Measurements from ENCODE around the gene EIF4E3. TPM values are rescaled to one million over a fixed set of nuclear protein-coding genes. Genes with fewer than 3 reads are reported as not detected.

The EIF4E3 gene
- total and polyA plus RNA-seq, 10 of the 15 experiments (the other 5 are each of a cell fraction or from before 2014, with no cell fraction given), result 0.05 to 0.38 (median 0.16) TPM; not detected in 1

DNA sequence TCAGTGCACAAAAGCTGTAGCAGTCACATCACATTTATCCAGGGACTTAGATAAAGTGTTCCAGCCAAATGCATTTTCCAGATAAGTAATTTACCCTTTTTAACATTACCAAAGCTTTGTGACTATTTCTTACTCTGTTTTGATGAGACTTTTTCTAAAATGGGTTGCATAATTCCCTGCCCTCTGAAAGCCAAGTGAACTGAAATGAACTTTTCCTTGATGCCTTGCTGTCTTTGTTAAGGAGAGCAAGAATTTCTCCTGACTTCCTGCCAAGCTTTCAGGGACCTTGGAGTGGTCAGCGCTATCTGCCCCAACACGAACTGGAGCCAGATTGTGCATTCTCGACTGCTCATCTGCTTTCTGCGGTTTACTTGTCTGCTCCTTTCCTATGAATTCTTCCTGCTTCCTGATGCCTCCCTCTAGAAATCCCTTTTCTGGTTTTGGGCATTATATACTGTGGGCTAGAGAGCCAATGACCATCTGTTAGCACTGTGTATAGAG is 34.8 kb downstream of the EIF4E3 start (continued):
- TF ChIP-seq, protein P1, sequence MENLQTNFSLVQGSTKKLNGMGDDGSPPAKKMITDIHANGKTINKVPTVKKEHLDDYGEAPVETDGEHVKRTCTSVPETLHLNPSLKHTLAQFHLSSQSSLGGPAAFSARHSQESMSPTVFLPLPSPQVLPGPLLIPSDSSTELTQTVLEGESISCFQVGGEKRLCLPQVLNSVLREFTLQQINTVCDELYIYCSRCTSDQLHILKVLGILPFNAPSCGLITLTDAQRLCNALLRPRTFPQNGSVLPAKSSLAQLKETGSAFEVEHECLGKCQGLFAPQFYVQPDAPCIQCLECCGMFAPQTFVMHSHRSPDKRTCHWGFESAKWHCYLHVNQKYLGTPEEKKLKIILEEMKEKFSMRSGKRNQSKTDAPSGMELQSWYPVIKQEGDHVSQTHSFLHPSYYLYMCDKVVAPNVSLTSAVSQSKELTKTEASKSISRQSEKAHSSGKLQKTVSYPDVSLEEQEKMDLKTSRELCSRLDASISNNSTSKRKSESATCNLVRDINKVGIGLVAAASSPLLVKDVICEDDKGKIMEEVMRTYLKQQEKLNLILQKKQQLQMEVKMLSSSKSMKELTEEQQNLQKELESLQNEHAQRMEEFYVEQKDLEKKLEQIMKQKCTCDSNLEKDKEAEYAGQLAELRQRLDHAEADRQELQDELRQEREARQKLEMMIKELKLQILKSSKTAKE (IDR thresholded peaks at IDR 0.05; ENCODE audit: low read depth, poor library complexity, severe bottlenecking), result no peak
- TF ChIP-seq, protein P2, sequence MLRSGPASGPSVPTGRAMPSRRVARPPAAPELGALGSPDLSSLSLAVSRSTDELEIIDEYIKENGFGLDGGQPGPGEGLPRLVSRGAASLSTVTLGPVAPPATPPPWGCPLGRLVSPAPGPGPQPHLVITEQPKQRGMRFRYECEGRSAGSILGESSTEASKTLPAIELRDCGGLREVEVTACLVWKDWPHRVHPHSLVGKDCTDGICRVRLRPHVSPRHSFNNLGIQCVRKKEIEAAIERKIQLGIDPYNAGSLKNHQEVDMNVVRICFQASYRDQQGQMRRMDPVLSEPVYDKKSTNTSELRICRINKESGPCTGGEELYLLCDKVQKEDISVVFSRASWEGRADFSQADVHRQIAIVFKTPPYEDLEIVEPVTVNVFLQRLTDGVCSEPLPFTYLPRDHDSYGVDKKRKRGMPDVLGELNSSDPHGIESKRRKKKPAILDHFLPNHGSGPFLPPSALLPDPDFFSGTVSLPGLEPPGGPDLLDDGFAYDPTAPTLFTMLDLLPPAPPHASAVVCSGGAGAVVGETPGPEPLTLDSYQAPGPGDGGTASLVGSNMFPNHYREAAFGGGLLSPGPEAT (IDR thresholded peaks at IDR 0.05; ENCODE audit: low read depth), result no peak
- no peak for TF ChIP-seq ZSCAN29 (IDR thresholded peaks at IDR 0.05)
- TF ChIP-seq CHD4 (IDR thresholded peaks at IDR 0.05), result no peak
- no peak for TF ChIP-seq LARP7 (IDR thresholded peaks at IDR 0.05)
- TF ChIP-seq POU2F2 (IDR thresholded peaks at IDR 0.05; ENCODE audit: borderline replicate concordance, low read depth, low read length), result no peak
- TF ChIP-seq STAT3 (IDR thresholded peaks at IDR 0.05; ENCODE audit: low read depth, low read length), result no peak
- no peak for TF ChIP-seq ASH2L (IDR thresholded peaks at IDR 0.05; ENCODE audit: borderline replicate concordance, low read depth)

DNA sequence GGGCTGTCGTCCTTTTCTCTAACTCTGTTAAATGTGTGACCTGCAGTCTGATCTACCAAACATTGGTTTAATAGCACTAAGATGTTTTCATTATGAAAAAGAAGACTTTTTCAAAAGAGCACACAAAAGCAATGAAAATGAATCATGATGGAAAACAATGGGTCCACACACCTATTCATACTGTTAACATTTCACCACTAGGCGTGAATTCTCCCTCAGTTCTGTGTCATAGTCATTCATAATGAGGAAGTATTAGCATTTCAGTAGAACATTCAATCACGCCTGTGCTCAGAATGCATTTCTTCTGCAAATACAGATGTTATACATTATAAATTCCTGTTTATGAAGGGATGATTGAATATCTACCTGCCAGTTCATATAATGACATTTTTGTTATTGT is 35.9 kb downstream of the EIF4E3 start:
- SMC1A ChIA-PET (ENCODE audit: uncharacterized antibody, unreplicated experiment), result no interaction called here
- FAIRE-seq (peak; percentile 7), ATAC-seq (peak; percentile 70), DNase-seq (ENCODE audit: low read depth, low spot score) (no peak)
- Histone ChIP-seq H2AFZ (ENCODE audit: control insufficient read depth, low read depth, low read length) (no peak overlapping the region), H3K9me3 (replicated peaks; ENCODE audit: control insufficient read depth, insufficient read depth, low read length) (no peaks in the 10 kb centered on the region), H3K4me3 (no peak overlapping the region), H3K79me2 (ENCODE audit: control insufficient read depth, insufficient read depth, low read length) (no peaks in the 10 kb centered on the region), H3K9ac (ENCODE audit: control insufficient read depth, insufficient read depth, low read length) (no peak overlapping the region), H3K27ac (ENCODE audit: control insufficient read depth, insufficient read depth) (no peak overlapping the region), H3K27me3 (replicated peaks in 1 of 2; ENCODE audit: control insufficient read depth in 2 of 2, insufficient read depth in 2 of 2, low read length in 1 of 2) (peaks cover 0 to 1% of the 10 kb centered on the region in 2 experiments; a peak in 1 of 4 replicates), H4K20me1 (ENCODE audit: control insufficient read depth, insufficient read depth) (no peaks in the 10 kb centered on the region), H3K36me3 (ENCODE audit: control insufficient read depth in 2 of 2, insufficient read depth in 2 of 2, low read length in 1 of 2) (no peaks in the 10 kb centered on the region), H3K4me2 (ENCODE audit: control insufficient read depth, insufficient read depth) (no peak overlapping the region), H3K4me1 (ENCODE audit: control insufficient read depth, insufficient read depth, low read length) (no peaks in the 10 kb centered on the region)
- TF ChIP-seq POU2F2 (IDR thresholded peaks at IDR 0.05; ENCODE audit: borderline replicate concordance, low read depth, low read length), result no peak
- TF ChIP-seq, protein P3, sequence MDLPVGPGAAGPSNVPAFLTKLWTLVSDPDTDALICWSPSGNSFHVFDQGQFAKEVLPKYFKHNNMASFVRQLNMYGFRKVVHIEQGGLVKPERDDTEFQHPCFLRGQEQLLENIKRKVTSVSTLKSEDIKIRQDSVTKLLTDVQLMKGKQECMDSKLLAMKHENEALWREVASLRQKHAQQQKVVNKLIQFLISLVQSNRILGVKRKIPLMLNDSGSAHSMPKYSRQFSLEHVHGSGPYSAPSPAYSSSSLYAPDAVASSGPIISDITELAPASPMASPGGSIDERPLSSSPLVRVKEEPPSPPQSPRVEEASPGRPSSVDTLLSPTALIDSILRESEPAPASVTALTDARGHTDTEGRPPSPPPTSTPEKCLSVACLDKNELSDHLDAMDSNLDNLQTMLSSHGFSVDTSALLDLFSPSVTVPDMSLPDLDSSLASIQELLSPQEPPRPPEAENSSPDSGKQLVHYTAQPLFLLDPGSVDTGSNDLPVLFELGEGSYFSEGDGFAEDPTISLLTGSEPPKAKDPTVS (IDR thresholded peaks at IDR 0.05; ENCODE audit: low read depth, low read length), result no peak
- no peak for TF ChIP-seq CHD4 (IDR thresholded peaks at IDR 0.05)
- TF ChIP-seq, protein P4, sequence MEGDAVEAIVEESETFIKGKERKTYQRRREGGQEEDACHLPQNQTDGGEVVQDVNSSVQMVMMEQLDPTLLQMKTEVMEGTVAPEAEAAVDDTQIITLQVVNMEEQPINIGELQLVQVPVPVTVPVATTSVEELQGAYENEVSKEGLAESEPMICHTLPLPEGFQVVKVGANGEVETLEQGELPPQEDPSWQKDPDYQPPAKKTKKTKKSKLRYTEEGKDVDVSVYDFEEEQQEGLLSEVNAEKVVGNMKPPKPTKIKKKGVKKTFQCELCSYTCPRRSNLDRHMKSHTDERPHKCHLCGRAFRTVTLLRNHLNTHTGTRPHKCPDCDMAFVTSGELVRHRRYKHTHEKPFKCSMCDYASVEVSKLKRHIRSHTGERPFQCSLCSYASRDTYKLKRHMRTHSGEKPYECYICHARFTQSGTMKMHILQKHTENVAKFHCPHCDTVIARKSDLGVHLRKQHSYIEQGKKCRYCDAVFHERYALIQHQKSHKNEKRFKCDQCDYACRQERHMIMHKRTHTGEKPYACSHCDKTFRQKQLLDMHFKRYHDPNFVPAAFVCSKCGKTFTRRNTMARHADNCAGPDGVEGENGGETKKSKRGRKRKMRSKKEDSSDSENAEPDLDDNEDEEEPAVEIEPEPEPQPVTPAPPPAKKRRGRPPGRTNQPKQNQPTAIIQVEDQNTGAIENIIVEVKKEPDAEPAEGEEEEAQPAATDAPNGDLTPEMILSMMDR (IDR thresholded peaks at IDR 0.05 in 2 of 3, conservative IDR thresholded peaks at IDR 0.05 in 1 of 3; ENCODE audit: control insufficient read depth in 2 of 3, extremely low read depth in 1 of 3, insufficient read depth in 1 of 3, low read depth in 3 of 3, low read length in 3 of 3), result peak in 1 of 3 experiments; percentile 13; a peak in 1 of 6 replicates
- CTCF ChIA-PET, result interaction anchor here (1.0 kb wide), 1 partner anchor 8 kb away, joined by 4 read pairs; no protein-coding TSS in a partner anchor
- RAD21 ChIA-PET (ENCODE audit: unreplicated experiment), result no interaction called here
- 0% methylated on average over 3 of the region's 3 CpGs for WGBS (ENCODE audit: insufficient coverage, insufficient replicate concordance, low lambda C conversion rate, missing lambda C conversion rate)
- POLR2A ChIA-PET, result no interaction called here
- in situ Hi-C loops (cut with MboI), result no loop called here
- intact Hi-C loops (cut with micrococcal nuclease; ENCODE audit: unreplicated experiment), result no loop called here
- no TSS peak for BruUV-seq (replicated peaks)

All from GM12878 (cell line).